Body of pancreas (tissue), 4 donors: ENCODE measurements around the gene MPND. TPM values are rescaled to one million over a fixed set of nuclear protein-coding genes. Genes with fewer than 3 reads are reported as not detected.

Experiments
- ATAC-seq: fragments of 150-250 bp; one replicate; pipeline ENCODE4 v1.9.1; 2016
- DNase-seq, 4 donors: peaks; one replicate each; pipeline ENCODE4 v3.0.0-alpha.2; 2019
- H3K27ac ChIP-seq, 4 donors: fragments of 200-600 bp; sonication (generic); 1 replicate in 3 of 4; 2 replicates in 1 of 4; pipeline versions ENCODE4 v1.5.1 to v1.6.1; 2016 to 2019; ENCODE audit warnings: mild to moderate bottlenecking in 1 of 4, mixed read lengths in 1 of 4, moderate library complexity in 1 of 4
- H3K27me3 ChIP-seq, 2 donors: fragments of 200-600 bp; sonication (generic); one replicate each; pipeline ENCODE4 v1.6.0; 2016; ENCODE audit warnings: mild to moderate bottlenecking in 1 of 2
- H3K36me3 ChIP-seq, 2 donors: fragments of 200-600 bp; sonication (generic); replicated peaks in 1 of 2; 2 replicates each; pipeline ENCODE4 v1.5.1; 2016; ENCODE audit warnings: low read depth in 2 of 2; ENCODE audit not compliant: insufficient read depth in 1 of 2
- H3K4me1 ChIP-seq: fragments of 200-600 bp; sonication (generic); one replicate; pipeline ENCODE4 v1.6.0; 2016
- H3K4me3 ChIP-seq, 2 donors: fragments of 200-600 bp; sonication (generic); 1 replicate in 1 of 2; 2 replicates in 1 of 2; pipeline ENCODE4 v1.5.1; 2016 to 2019
- H3K9me3 ChIP-seq, 3 donors: fragments of 200-600 bp; sonication (generic); 1 replicate in 2 of 3; 2 replicates in 1 of 3; pipeline ENCODE4 v1.5.1; 2016
- POLR2A ChIP-seq, 3 donors: fragments of 450-650 bp; IDR thresholded peaks; one replicate each; pipeline ENCODE4 v1.6.1; 2016; ENCODE audit warnings: antibody characterized with exemption in 3 of 3, mild to moderate bottlenecking in 2 of 3
- WGBS, 2 donors: methylation state at CpG; one replicate each; pipeline ENCODE4 v1.1.5; 2017; 5-methylcytosine and 5-hydroxymethylcytosine counted together
- intact Hi-C: fragments of 100-400 bp; cut with DNase I; formaldehyde crosslinking; loops from one replicate; pipeline ENCODE4 v1.15.1; 2023
- total RNA-seq, 2 donors: library from RNA; depleted of rRNA; stranded (reverse); fragments of >200 nt; gene quantifications; one replicate each; pipeline ENCODE4 v1.1.0, GENCODE V29; 2016
- TF ChIP-seq, protein P1 (sequence below), 7 experiments: fragments of 450-650 bp in 4 of 7; fragments of 200-600 bp in 3 of 7; sonication (generic) in 3 of 7; IDR thresholded peaks; one replicate each; pipeline ENCODE4 v1.5.1; 2016 to 2019; ENCODE audit warnings: antibody characterized with exemption in 7 of 7

The MPND gene
- total RNA-seq, 2 donors from 2014 or later, result 0.99 to 7.5 TPM

DNA sequence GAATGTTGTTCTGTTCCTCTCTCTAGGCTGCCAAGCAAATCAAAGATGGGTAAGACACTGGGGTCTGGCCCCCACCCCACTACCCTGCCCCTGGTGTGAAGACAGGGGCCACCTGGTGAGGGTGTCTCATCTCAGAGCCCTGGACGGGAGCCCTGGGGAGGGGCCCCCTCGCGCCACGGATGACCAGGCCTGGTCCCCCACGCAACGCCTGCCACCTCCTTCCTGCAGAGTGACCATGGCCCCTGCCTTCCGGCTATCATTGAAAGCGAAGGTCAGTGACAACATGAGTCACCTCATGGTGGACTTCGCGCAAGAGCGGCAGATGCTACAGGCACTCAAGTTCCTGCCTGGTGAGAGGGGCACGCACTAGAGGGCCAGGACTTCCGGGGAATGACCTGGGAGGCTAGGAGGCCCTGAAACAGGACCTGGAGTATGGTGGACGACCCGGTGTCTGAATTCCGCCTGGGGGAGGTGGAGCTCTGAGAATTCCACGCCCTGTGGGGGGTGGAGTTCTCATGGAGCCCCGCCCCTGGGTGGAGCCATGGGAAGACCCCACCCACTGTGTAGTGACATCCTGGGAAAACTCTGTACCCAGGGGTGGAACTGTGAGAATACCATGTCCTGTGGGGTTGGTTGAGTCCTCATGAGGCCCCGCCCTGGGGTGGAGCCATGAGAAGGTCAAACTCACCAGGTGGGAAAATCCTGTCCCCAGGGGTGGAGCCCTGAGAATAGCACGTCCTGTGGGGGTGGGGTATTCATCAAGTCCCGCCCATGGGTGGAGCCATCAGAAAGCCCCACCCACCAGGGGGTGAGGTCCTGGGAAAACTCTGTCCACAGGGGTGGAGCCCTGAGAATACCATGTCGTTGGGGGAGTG lies 32.9 kb upstream of the MPND start:
- intact Hi-C loops, result no loop called here
- 73 to 81% methylated on average over 6 to 22 of the region's 22 CpGs for WGBS, 2 donors

DNA sequence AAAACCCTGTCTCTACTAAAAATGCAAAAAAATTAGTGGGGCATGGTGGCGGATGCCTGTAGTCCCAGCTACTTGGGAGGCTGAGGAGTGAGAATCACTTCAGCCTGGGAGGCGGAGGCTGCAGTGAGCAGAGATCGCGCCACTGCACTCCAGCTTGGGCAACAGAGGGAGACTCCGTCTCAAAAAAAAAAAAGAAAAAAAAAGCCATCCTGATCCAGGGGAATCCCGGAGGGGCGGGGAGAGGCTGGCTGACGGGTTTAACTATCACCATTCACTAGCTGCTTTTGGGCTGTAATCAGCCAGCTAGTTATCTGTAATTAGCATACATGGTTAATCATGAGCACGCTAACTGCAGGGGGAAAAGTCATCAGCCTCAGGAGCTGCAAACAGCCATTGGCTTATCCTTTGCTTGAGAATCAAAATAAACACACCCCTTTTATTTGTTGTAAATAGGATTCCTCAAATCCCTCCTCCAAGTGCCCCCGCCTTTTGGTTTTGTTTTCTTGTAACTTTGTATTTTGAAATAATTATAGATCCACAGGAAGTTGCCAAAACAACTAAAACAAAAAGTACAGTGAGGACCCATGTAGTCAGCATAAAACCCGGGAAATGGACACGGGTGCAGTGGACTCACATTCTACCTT lies 29.4 kb upstream of the MPND start:
- H3K27me3 ChIP-seq, result no peaks in the 10 kb centered on the region
- no peaks in the 10 kb centered on the region for H3K36me3 ChIP-seq
- no peak overlapping the region for H3K4me3 ChIP-seq
- TF ChIP-seq, protein P1, sequence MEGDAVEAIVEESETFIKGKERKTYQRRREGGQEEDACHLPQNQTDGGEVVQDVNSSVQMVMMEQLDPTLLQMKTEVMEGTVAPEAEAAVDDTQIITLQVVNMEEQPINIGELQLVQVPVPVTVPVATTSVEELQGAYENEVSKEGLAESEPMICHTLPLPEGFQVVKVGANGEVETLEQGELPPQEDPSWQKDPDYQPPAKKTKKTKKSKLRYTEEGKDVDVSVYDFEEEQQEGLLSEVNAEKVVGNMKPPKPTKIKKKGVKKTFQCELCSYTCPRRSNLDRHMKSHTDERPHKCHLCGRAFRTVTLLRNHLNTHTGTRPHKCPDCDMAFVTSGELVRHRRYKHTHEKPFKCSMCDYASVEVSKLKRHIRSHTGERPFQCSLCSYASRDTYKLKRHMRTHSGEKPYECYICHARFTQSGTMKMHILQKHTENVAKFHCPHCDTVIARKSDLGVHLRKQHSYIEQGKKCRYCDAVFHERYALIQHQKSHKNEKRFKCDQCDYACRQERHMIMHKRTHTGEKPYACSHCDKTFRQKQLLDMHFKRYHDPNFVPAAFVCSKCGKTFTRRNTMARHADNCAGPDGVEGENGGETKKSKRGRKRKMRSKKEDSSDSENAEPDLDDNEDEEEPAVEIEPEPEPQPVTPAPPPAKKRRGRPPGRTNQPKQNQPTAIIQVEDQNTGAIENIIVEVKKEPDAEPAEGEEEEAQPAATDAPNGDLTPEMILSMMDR (IDR thresholded peaks at IDR 0.05), result no peak
- TF ChIP-seq POLR2A (IDR thresholded peaks at IDR 0.05), result no peak
- H3K27ac ChIP-seq, result no peak overlapping the region
- intact Hi-C loops, result no loop called here
- DNase-seq, result no peak
- 38 to 44% methylated on average over 12 of the region's 12 CpGs for WGBS, 2 donors
- no peaks in the 10 kb centered on the region for H3K9me3 ChIP-seq
- H3K4me1 ChIP-seq, result no peaks in the 10 kb centered on the region
- no peak for ATAC-seq

More for the DNA sequence above, 32.9 kb upstream of the MPND start:
- Histone ChIP-seq H3K27ac (no peak overlapping the region), H3K4me1 (no peaks in the 10 kb centered on the region), H3K27me3 (no peaks in the 10 kb centered on the region), H3K9me3 (no peaks in the 10 kb centered on the region), H3K36me3 (no peaks in the 10 kb centered on the region), H3K4me3 (no peak overlapping the region)
- DNase-seq (no peak), ATAC-seq (no peak)
- no peak for TF ChIP-seq POLR2A (IDR thresholded peaks at IDR 0.05)
- TF ChIP-seq, protein P1 (IDR thresholded peaks at IDR 0.05), result no peak

DNA sequence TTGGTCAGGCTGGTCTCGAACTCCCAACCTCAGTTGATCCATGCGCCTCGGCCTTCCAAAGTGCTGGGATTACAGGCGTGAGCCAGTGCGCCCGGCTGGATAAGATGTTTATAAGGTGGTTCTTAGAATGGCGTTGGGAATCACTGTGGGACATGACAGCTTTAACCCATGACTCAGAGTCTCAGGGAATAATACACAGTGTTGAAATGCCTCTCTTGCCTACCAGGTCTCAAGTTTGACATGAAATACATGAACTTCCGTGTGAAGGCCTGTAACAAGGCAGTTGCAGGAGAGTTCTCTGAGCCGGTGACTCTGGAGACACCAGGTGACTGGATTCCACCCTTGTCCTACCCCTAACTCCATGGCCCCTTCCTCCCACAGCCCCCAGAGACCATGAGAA lies 26.4 kb upstream of the MPND start:
- intact Hi-C loops, result no loop called here
- Histone ChIP-seq H3K9me3 (no peaks in the 10 kb centered on the region), H3K36me3 (no peaks in the 10 kb centered on the region), H3K4me3 (no peak overlapping the region), H3K4me1 (no peaks in the 10 kb centered on the region), H3K27me3 (no peaks in the 10 kb centered on the region), H3K27ac (no peak overlapping the region)
- DNase-seq (no peak), ATAC-seq (no peak)
- WGBS, 2 donors, result 59 to 70% methylated on average over 9 of the region's 9 CpGs
- TF ChIP-seq, protein P1 (IDR thresholded peaks at IDR 0.05), result no peak
- TF ChIP-seq POLR2A (IDR thresholded peaks at IDR 0.05), result no peak

DNA sequence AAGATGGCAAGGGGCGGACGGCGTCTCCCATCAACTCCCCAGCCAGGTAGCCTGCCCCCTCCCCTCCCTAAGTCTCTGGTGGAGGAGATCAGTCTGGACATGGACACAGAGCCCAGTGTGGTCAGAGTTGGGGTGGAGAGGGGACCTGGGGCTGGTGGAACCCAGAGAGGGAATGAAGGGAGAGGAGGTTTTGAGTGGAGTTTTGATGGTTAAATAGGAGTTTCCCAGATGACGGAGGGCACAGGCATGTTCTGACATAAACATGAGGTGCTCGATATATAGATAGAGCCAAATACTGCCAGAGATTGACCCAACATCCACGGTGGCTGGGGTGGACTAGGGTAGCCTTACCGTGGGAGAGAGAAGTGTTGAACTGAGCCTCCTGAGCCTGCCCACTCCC lies 24.9 kb upstream of the MPND start:
- Histone ChIP-seq H3K9me3 (no peaks in the 10 kb centered on the region), H3K4me1 (no peaks in the 10 kb centered on the region), H3K4me3 (no peak overlapping the region), H3K27me3 (no peaks in the 10 kb centered on the region), H3K27ac (no peak overlapping the region), H3K36me3 (no peaks in the 10 kb centered on the region)
- intact Hi-C loops, result no loop called here
- 86 to 87% methylated on average over 7 of the region's 7 CpGs for WGBS, 2 donors
- no peak for ATAC-seq
- TF ChIP-seq POLR2A (IDR thresholded peaks at IDR 0.05), result no peak
- TF ChIP-seq, protein P1 (IDR thresholded peaks at IDR 0.05), result no peak
- no peak for DNase-seq
